LNCAP (cell line): ENCODE data around the gene PTPRT.

Source experiments
- TF ChIP-seq, protein P1 (sequence below): fragments of 450-650 bp; IDR thresholded peaks from 2 replicates; pipeline ENCODE4 v1.5.1; 2017; ENCODE audit warnings: mild to moderate bottlenecking

The PTPRT gene

DNA sequence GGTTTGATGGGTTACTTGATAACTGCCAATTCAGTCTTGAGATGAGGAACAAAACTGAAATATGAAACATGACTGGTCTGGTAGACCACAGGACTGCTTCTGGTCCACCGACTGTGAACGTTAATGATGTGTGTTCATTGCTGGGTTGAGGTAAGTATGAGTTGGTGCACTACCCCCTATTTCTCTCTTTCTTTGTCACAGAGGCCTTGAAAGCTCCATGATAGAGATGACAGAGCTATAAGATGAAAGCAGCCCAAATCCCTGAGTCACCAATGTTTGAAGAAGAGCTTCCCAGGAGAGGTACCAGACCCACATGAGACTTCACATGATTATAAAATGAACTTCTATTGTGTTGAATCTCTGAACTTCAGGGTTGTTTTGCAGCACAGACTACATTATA, 555.5 kb downstream of the PTPRT start:
- TF ChIP-seq, protein P1, sequence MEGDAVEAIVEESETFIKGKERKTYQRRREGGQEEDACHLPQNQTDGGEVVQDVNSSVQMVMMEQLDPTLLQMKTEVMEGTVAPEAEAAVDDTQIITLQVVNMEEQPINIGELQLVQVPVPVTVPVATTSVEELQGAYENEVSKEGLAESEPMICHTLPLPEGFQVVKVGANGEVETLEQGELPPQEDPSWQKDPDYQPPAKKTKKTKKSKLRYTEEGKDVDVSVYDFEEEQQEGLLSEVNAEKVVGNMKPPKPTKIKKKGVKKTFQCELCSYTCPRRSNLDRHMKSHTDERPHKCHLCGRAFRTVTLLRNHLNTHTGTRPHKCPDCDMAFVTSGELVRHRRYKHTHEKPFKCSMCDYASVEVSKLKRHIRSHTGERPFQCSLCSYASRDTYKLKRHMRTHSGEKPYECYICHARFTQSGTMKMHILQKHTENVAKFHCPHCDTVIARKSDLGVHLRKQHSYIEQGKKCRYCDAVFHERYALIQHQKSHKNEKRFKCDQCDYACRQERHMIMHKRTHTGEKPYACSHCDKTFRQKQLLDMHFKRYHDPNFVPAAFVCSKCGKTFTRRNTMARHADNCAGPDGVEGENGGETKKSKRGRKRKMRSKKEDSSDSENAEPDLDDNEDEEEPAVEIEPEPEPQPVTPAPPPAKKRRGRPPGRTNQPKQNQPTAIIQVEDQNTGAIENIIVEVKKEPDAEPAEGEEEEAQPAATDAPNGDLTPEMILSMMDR = no peak

DNA sequence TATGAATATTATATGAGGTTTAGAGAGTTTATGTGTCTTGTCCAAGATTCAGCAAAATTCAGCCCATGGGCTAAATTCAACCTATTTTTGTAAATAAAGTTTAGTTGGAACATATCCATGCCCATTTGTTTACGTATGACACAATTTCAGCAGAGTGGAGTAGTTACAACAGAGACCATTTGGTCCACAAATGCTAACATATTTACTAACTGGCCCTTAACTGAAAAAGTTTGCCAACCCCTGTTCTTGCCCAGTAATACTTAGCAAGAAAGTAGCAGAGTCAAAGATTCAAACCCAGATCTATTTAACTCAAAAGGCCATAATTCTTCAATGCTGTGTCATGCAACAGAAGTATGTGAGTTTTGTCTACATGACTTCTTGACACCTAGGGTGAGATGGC, 561.0 kb downstream of the PTPRT start:
- TF ChIP-seq, protein P1 = no peak

DNA sequence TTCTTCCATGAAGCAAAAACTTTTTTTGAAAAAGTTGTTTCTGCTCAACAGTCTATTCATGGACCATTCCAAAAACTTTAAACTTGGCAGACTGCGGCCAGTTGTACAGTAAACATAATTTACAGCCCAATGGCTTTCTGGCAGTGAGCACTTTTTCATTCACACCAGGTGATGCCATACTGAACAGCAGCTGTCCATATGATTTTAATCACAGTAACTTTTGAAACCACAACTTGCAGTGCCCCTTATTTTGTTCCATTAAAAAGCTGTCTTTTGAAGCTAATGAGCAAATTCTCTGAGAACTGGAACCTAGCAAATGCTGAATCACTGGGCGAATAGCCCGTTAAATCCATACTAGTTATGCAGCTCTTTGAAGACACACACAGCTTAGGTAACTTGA, 576.6 kb downstream of the PTPRT start:
- TF ChIP-seq, protein P1 = no peak

DNA sequence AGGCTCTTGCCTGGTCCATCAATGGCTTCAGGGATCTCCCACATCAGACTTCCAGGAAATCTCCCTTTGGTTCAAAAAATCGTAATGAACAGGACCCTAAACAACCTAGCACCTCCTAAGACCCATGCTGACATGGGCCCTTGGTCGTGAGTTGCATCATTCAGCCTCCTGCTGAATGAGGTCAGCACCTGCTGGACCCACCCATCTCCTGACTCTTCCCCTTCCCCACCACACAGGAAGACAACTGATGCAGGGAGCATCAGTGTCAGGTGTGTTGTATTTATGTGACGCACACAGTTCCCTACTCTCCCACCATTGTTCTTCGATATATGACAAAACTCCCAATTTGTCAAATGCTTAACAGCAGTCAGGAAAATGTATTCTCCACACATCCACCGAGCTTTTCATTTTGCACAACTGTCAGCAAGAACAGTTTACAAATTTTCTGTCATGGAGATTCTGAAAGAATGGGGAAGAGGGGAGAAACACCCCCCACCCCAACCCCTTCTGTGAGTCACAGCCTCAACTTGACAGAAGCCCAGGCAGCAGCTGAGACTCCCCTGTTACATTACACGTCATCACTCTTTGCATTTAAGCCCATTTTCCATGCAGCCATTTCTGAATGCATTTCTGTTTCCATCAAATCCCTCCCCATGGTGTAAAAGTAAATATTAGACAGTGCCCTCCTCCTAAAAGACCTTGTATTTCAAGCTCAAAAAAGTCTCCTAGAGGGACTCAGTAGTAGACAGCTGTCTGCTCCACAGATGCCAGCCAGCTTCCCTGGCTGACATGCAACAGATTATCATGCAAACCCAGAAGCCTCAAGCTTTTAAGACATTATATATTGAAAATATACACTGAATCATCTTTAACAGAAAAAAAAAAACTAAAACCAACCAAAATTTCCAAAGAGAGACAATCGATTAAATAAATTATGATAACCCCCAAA, 577.5 kb downstream of the PTPRT start:
- TF ChIP-seq, protein P1 = no peak

DNA sequence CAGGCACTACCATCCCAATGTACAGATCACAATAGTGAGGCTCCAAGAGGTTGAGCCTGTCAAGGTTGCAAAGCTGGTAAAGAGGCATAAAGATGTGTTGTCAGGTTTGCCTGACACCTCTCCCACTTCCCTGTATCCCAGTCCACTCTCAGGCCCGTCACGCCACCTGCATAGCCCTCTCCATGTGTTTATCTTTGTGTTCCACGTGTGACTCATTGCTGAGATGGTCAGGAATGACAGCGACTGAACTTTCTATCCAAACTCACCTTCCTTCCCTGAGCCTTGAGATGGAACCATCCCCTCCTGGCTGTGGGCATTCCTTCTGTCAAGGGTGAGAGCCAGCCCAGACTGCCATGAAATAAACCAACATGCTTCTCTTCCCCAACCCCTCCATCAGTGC, 578.3 kb downstream of the PTPRT start:
- TF ChIP-seq, protein P1 = no peak

DNA sequence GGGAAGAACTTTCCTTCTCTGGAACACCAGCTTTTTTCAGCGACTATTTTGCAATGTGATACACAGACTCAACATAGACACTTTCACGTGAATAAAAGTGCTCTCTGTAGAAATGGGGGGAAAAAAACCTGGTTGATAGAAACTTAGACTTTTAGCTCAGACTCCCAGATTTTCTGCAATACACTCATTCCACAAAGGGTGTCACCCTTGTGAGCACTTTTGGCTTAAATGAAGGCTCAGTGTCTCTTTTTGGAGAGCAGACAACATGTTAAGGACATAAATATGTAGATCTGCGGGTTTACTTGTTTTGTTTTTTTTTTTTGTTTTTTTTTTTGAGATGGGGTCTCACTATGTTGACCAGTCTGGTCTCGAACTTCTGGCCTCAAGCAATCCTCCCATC, 579.6 kb downstream of the PTPRT start:
- TF ChIP-seq, protein P1 = no peak

DNA sequence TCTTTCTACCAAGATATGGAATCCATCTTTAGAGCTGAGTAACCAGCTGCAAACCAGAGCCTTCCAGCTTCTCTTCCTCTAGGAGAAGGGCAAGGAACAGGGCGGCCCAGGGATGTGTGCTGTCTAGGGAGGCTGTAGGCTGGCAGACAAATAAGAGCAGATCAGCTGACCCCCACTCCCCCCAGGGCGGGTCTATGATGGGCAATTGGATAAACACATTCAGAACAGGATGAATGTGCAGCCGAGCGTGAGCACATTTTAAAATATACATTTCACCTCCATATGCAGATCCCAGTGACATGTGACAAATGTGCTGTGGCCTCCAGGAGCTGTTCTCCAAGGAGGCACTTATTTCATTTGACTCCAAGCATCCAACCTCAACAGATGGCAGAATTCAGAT, 580.1 kb downstream of the PTPRT start:
- TF ChIP-seq, protein P1 = no peak
